CD14-positive monocyte (primary cell): ENCODE measurements around the gene EMSY. TPM values are rescaled to one million over a fixed set of nuclear protein-coding genes. Genes with fewer than 3 reads are reported as not detected.

Experiments
- DNase-seq, 3 donors: peaks; one replicate each; pipeline ENCODE4 v3.0.0-alpha.2; 2011 to 2022
- H2AFZ ChIP-seq: 2 replicates; pipeline ENCODE4 v1.6.0; 2012; ENCODE audit warnings: mild to moderate bottlenecking, low read depth, low read length, inconsistent platforms; ENCODE audit not compliant: insufficient read depth, poor library complexity, severe bottlenecking
- H3K27ac ChIP-seq, 2 donors: 1 replicate in 1 of 2; 2 replicates in 1 of 2; pipeline ENCODE4 v1.5.1; 2012 to 2013; ENCODE audit warnings: low read length in 2 of 2, control low read depth in 1 of 2, inconsistent platforms in 1 of 2, low read depth in 1 of 2, mild to moderate bottlenecking in 1 of 2
- H3K27me3 ChIP-seq, 2 donors: one replicate each; pipeline versions ENCODE4 v1.6.0 to v1.6.1; 2011 to 2013; ENCODE audit warnings: low read length in 2 of 2; ENCODE audit not compliant: control insufficient read depth in 2 of 2, insufficient read depth in 2 of 2
- H3K36me3 ChIP-seq, 2 donors: replicated peaks in 1 of 2; 1 replicate in 1 of 2; 2 replicates in 1 of 2; pipeline versions ENCODE4 v1.5.1 to v1.6.1; 2012 to 2013; ENCODE audit warnings: low read length in 2 of 2, control low read depth in 1 of 2, inconsistent platforms in 1 of 2, mild to moderate bottlenecking in 1 of 2; ENCODE audit not compliant: insufficient read depth in 2 of 2, control insufficient read depth in 1 of 2
- H3K4me1 ChIP-seq, 2 donors: 1 replicate in 1 of 2; 2 replicates in 1 of 2; pipeline versions ENCODE4 v1.5.1 to v1.6.1; 2012 to 2013; ENCODE audit warnings: low read length in 2 of 2, control low read depth in 1 of 2, inconsistent platforms in 1 of 2, mild to moderate bottlenecking in 1 of 2, moderate library complexity in 1 of 2; ENCODE audit not compliant: insufficient read depth in 2 of 2, control insufficient read depth in 1 of 2
- H3K4me2 ChIP-seq: replicated peaks from 2 replicates; pipeline ENCODE3; 2012; ENCODE audit warnings: low read length, moderate library complexity, mild to moderate bottlenecking; ENCODE audit not compliant: poor library complexity, severe bottlenecking; ENCODE audit errors: extremely low read depth
- H3K4me3 ChIP-seq, 3 experiments: fragments of 200-600 bp in 1 of 3; sonication (generic) in 1 of 3; replicated peaks in 1 of 3; 1 replicate in 2 of 3; 2 replicates in 1 of 3; pipeline ENCODE4 v1.5.1; 2011 to 2013; ENCODE audit warnings: low read length in 3 of 3, mild to moderate bottlenecking in 3 of 3, control low read depth in 2 of 3, low read depth in 2 of 3, inconsistent platforms in 1 of 3, moderate library complexity in 1 of 3
- H3K79me2 ChIP-seq: 2 replicates; pipeline ENCODE4 v1.6.0; 2012; ENCODE audit warnings: mild to moderate bottlenecking, control low read depth, inconsistent platforms, low read length, moderate library complexity; ENCODE audit not compliant: insufficient read depth
- H3K9ac ChIP-seq: 2 replicates; pipeline ENCODE4 v1.6.0; 2017; ENCODE audit warnings: low read length, mild to moderate bottlenecking; ENCODE audit not compliant: insufficient read depth, poor library complexity, severe bottlenecking
- H3K9me3 ChIP-seq, 2 donors: replicated peaks in 1 of 2; 1 replicate in 1 of 2; 2 replicates in 1 of 2; pipeline versions ENCODE4 v1.5.1 to v1.6.1; 2012 to 2013; ENCODE audit warnings: low read length in 2 of 2, control low read depth in 1 of 2; ENCODE audit not compliant: control insufficient read depth in 1 of 2, insufficient read depth in 1 of 2
- H4K20me1 ChIP-seq: 2 replicates; pipeline ENCODE4 v1.6.0; 2012; ENCODE audit warnings: mild to moderate bottlenecking, low read length, control low read depth, moderate library complexity; ENCODE audit not compliant: insufficient read depth
- H3K27ac Mint-ChIP-seq, 7 donors: one replicate each; pipeline ENCODE4 v1.8.0; 2020; ENCODE audit warnings: mild to moderate bottlenecking in 7 of 7, mixed read lengths in 7 of 7, moderate library complexity in 6 of 7, inconsistent platforms in 2 of 7
- H3K27me3 Mint-ChIP-seq, 3 donors: one replicate each; pipeline ENCODE4 v1.8.0; 2021 to 2022; ENCODE audit warnings: low read depth in 3 of 3, mild to moderate bottlenecking in 3 of 3, mixed read lengths in 3 of 3, moderate library complexity in 3 of 3, inconsistent platforms in 1 of 3
- H3K36me3 Mint-ChIP-seq, 2 donors: one replicate each; pipeline ENCODE4 v1.8.0; 2020; ENCODE audit warnings: mixed read lengths in 2 of 2, inconsistent platforms in 1 of 2, mild to moderate bottlenecking in 1 of 2
- H3K4me1 Mint-ChIP-seq: one replicate; pipeline ENCODE4 v1.8.0; 2020; ENCODE audit warnings: mild to moderate bottlenecking, mixed read lengths
- H3K4me3 Mint-ChIP-seq, 2 donors: one replicate each; pipeline ENCODE4 v1.8.0; 2020; ENCODE audit warnings: mild to moderate bottlenecking in 2 of 2, mixed read lengths in 2 of 2, moderate library complexity in 1 of 2
- H3K9me3 Mint-ChIP-seq, 7 donors: one replicate each; pipeline ENCODE4 v1.8.0; 2020 to 2022; ENCODE audit warnings: mixed read lengths in 7 of 7, mild to moderate bottlenecking in 6 of 7, moderate library complexity in 6 of 7, inconsistent platforms in 2 of 7
- WGBS: methylation state at CpG from one replicate; pipeline ENCODE4 v1.1.5; 2013; ENCODE audit warnings: missing lambda C conversion rate; ENCODE audit not compliant: insufficient coverage; 5-methylcytosine and 5-hydroxymethylcytosine counted together
- intact Hi-C, 2 donors: fragments of 100-400 bp; cut with micrococcal nuclease; formaldehyde crosslinking; loops; one replicate each; pipeline versions ENCODE4 v1.15.0 to v1.15.1; 2023
- polyA plus RNA-seq, 3 donors: library from polyadenylated mRNA; depleted of rRNA in 1 of 3; unstranded in 2 of 3; stranded (reverse) in 1 of 3; fragments of 300-500 nt in 2 of 3; fragments of >200 nt in 1 of 3; fragmentation: Illumina TruSeq in 2 of 3; gene quantifications; 1 replicate in 2 of 3; 2 replicates in 1 of 3; pipeline ENCODE4 v1.2.3, GENCODE V29; 2012 to 2021
- TF ChIP-seq, protein P1 (sequence below): fragments of 200-600 bp; IDR thresholded peaks from one replicate; pipeline ENCODE4 v1.8.0; 2022; ENCODE audit warnings: antibody characterized with exemption, mild to moderate bottlenecking

Gene EMSY
- polyA plus RNA-seq, 3 donors, result 9.2 to 31.3 (median 9.4) TPM

DNA sequence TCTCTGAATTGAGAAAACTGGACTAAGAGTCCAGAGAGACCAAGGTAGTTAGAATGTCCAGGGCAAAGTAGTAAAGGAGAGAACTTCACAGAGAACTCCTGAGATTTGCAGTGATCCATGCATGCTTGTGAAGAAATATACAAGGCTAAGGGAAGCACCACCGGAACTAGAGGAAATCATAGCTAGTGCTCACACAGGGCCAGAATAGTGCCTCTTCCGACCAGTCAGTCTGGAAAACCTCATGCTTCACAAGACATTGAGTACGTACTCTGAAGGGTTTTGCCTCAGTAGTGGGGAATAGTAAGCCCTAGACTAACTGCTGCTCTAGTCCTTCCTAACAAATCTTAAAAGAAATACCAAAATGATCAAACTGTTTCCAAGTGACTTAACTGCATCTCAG, 117.7 kb downstream of the EMSY start:
- no peaks in the 10 kb centered on the region for H3K36me3 Mint-ChIP-seq
- no peak overlapping the region for H3K27ac Mint-ChIP-seq
- Histone ChIP-seq H3K9me3 (no peaks in the 10 kb centered on the region), H3K4me1 (no peaks in the 10 kb centered on the region), H3K9ac (no peak overlapping the region), H3K27ac (no peak overlapping the region), H3K27me3 (no peaks in the 10 kb centered on the region), H2AFZ (no peak overlapping the region), H3K79me2 (no peaks in the 10 kb centered on the region), H3K36me3 (no peaks in the 10 kb centered on the region), H3K4me2 (no peak overlapping the region), H4K20me1 (no peaks in the 10 kb centered on the region), H3K4me3 (no peak overlapping the region)
- TF ChIP-seq, protein P1, sequence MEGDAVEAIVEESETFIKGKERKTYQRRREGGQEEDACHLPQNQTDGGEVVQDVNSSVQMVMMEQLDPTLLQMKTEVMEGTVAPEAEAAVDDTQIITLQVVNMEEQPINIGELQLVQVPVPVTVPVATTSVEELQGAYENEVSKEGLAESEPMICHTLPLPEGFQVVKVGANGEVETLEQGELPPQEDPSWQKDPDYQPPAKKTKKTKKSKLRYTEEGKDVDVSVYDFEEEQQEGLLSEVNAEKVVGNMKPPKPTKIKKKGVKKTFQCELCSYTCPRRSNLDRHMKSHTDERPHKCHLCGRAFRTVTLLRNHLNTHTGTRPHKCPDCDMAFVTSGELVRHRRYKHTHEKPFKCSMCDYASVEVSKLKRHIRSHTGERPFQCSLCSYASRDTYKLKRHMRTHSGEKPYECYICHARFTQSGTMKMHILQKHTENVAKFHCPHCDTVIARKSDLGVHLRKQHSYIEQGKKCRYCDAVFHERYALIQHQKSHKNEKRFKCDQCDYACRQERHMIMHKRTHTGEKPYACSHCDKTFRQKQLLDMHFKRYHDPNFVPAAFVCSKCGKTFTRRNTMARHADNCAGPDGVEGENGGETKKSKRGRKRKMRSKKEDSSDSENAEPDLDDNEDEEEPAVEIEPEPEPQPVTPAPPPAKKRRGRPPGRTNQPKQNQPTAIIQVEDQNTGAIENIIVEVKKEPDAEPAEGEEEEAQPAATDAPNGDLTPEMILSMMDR, result no peak
- no peak for DNase-seq
- no peak overlapping the region for H3K4me3 Mint-ChIP-seq
- peaks cover 1 to 2% (median 1%) of the 10 kb centered on the region in 3 donors for H3K27me3 Mint-ChIP-seq
- 80% methylated on average over 2 of the region's 3 CpGs for WGBS
- peaks cover 0 to 6% (median 3%) of the 10 kb centered on the region in 7 donors for H3K9me3 Mint-ChIP-seq
- H3K4me1 Mint-ChIP-seq, result no peaks in the 10 kb centered on the region
- intact Hi-C loops, result no loop called here

DNA sequence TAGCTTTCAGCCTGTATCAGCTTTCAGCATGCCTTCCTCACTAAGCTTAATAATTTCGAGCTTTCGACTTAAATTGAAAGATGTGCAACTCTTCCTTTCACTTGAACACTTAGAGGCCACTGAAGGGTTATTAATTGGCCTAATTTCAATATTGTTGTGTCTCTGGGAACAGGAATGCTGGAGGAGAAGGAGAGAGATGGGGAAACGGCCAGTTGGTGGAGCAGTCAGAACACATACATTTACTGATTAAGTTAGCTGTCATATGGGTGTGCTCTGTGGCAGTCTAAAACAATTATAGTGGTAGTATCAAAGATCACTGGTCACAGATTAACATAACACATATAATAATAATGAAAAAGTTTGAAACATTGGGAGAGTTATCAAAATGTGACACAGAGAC, 119.5 kb downstream of the EMSY start:
- H3K9me3 ChIP-seq, result no peaks in the 10 kb centered on the region
- no peak overlapping the region for H3K4me2 ChIP-seq
- WGBS, result no CpG with 5 or more reads among the region's 3 CpGs
- no peak overlapping the region for H3K27ac ChIP-seq
- no peak overlapping the region for H3K9ac ChIP-seq
- TF ChIP-seq, protein P1, result no peak
- DNase-seq, result no peak
- H3K27me3 ChIP-seq, result no peaks in the 10 kb centered on the region
- no peak overlapping the region for H2AFZ ChIP-seq
- no peaks in the 10 kb centered on the region for H3K79me2 ChIP-seq
- Mint-ChIP-seq H3K36me3 (no peaks in the 10 kb centered on the region), H3K27me3 (peaks cover 1 to 4% (median 1%) of the 10 kb centered on the region in 3 donors), H3K9me3 (peaks cover 0 to 6% (median 3%) of the 10 kb centered on the region in 7 donors), H3K4me3 (no peak overlapping the region), H3K27ac (no peak overlapping the region), H3K4me1 (no peaks in the 10 kb centered on the region)
- no peaks in the 10 kb centered on the region for H4K20me1 ChIP-seq
- H3K36me3 ChIP-seq, result no peaks in the 10 kb centered on the region
- no peaks in the 10 kb centered on the region for H3K4me1 ChIP-seq
- no peak overlapping the region for H3K4me3 ChIP-seq
- intact Hi-C loops, result no loop called here
